Measurements from ENCODE around the gene STIP1.
"Not testable (repeated sequence)": the region's sequence is repeated elsewhere in the genome, so short reads cannot be mapped to it uniquely, and the experiment has no call there.

Gene STIP1

GRCh38 chr11:64245401-64245796 lies 59.4 kb downstream of the STIP1 start:
- DNase-seq (ENCODE audit: extremely low read depth, insufficient read length) = no peak
- no peak for TF ChIP-seq CTCF (IDR thresholded peaks at IDR 0.05; ENCODE audit: insufficient read depth, low read length, poor library complexity, severe bottlenecking)
- peak overlapping the region; percentile 93 for H3K4me3 ChIP-seq (replicated peaks; ENCODE audit: low read depth, low read length)

GRCh38 chr11:64245797-64246620 lies 60.0 kb downstream of the STIP1 start:
- TF ChIP-seq CTCF (IDR thresholded peaks at IDR 0.05; ENCODE audit: insufficient read depth, low read length, poor library complexity, severe bottlenecking) = no peak
- Histone ChIP-seq H3K4me3 (replicated peaks; ENCODE audit: low read depth, low read length) (peak overlapping the region; percentile 93), H3K27me3 (replicated peaks; ENCODE audit: control insufficient read depth, insufficient read depth, low read length) (no peaks in the 10 kb centered on the region), H3K36me3 (ENCODE audit: control insufficient read depth, insufficient read depth, low read length) (peaks cover 13% of the 10 kb centered on the region)
- peak; percentile 60 for DNase-seq (ENCODE audit: extremely low read depth, insufficient read length)

More at GRCh38 chr11:64245401-64245796, 59.4 kb downstream of the STIP1 start:
- Histone ChIP-seq H3K27me3 (replicated peaks; ENCODE audit: control insufficient read depth, insufficient read depth, low read length) (no peaks in the 10 kb centered on the region), H3K36me3 (ENCODE audit: control insufficient read depth, insufficient read depth, low read length) (peaks cover 13% of the 10 kb centered on the region)

- Histone ChIP-seq H3K36me3 (ENCODE audit: control insufficient read depth, insufficient read depth, low read length) (peaks cover 13% of the 10 kb centered on the region), H3K4me3 (replicated peaks; ENCODE audit: low read depth, low read length) (peak overlapping the region; percentile 93)
- not testable (repeated sequence) for DNase-seq (ENCODE audit: extremely low read depth, insufficient read length); H3K27me3 ChIP-seq (replicated peaks; ENCODE audit: control insufficient read depth, insufficient read depth, low read length)
These were observed 60.6 kb downstream of the STIP1 start for GRCh38 chr11:64246621-64246870.

- peak; percentile 83 for DNase-seq (ENCODE audit: extremely low read depth, insufficient read length)
These were observed 61.1 kb downstream of the STIP1 start, which contains the start of gene PPP1R14B for GRCh38 chr11:64246871-64247728. TSS of gene PPP1R14B (minus strand) at chr11:64246943. CDS start at chr11:64246673, 270 bp downstream.

GRCh38 chr11:64247729-64248531 lies 62.0 kb downstream of the STIP1 start:
- peak overlapping the region; percentile 78 for H3K4me3 ChIP-seq (replicated peaks; ENCODE audit: low read depth, low read length)
- peaks cover 13% of the 10 kb centered on the region for H3K36me3 ChIP-seq (ENCODE audit: control insufficient read depth, insufficient read depth, low read length)
- DNase-seq (ENCODE audit: extremely low read depth, insufficient read length) = no peak
- no peak for TF ChIP-seq CTCF (IDR thresholded peaks at IDR 0.05; ENCODE audit: insufficient read depth, low read length, poor library complexity, severe bottlenecking)
- no peaks in the 10 kb centered on the region for H3K27me3 ChIP-seq (replicated peaks; ENCODE audit: control insufficient read depth, insufficient read depth, low read length)

More at GRCh38 chr11:64246871-64247728, 61.1 kb downstream of the STIP1 start, which contains the start of gene PPP1R14B:
- H3K36me3 ChIP-seq (ENCODE audit: control insufficient read depth, insufficient read depth, low read length) = peaks cover 13% of the 10 kb centered on the region
- peak within 1 kb of the TSS; percentile 93 for H3K4me3 ChIP-seq (replicated peaks; ENCODE audit: low read depth, low read length)
- no peak for TF ChIP-seq CTCF (IDR thresholded peaks at IDR 0.05; ENCODE audit: insufficient read depth, low read length, poor library complexity, severe bottlenecking)
- H3K27me3 ChIP-seq (replicated peaks; ENCODE audit: control insufficient read depth, insufficient read depth, low read length) = no peaks in the 10 kb centered on the region

Data from GM06990 (cell line).